Measurements from ENCODE around the gene STX12.

Gene STX12

GRCh38 chr1:27872059-27872801, 99.2 kb downstream of the STX12 start, which contains the start of gene THEMIS2:
Gene THEMIS2 (plus strand): TSS chr1:27872544. CDS start chr1:27872572, 28 bp downstream.
- TF ChIP-seq CTCF (IDR thresholded peaks at IDR 0.05), result no peak

- no peak for TF ChIP-seq CTCF (IDR thresholded peaks at IDR 0.05)
Measured at GRCh38 chr1:27872802-27873551, 100.0 kb downstream of the STX12 start.

- no peak for TF ChIP-seq CTCF (IDR thresholded peaks at IDR 0.05)
Measured at GRCh38 chr1:27873671-27874384, 100.8 kb downstream of the STX12 start.
